ENCODE results near the gene STRIP1. TPM values are rescaled to one million over a fixed set of nuclear protein-coding genes. Genes with fewer than 3 reads are reported as not detected.

STRIP1 gene
- total and polyA plus RNA-seq, 2 of the 8 experiments (the other 6 are each of a cell fraction or from before 2014, with no cell fraction given): 21.3 to 45.6 TPM

- Histone ChIP-seq H3K23me2 (ENCODE audit: low read depth, low read length) (no peaks in the 10 kb centered on the region), H3K14ac (ENCODE audit: insufficient read length) (no peak overlapping the region), H2BK20ac (ENCODE audit: low read length) (no peak overlapping the region), H2AFZ (ENCODE audit: low read length) (no peak overlapping the region), H2BK12ac (ENCODE audit: low read depth, low read length) (no peak overlapping the region), H2BK15ac (ENCODE audit: low read length) (no peak overlapping the region), H3K4ac (replicated peaks; ENCODE audit: insufficient read length, low read depth, low read length) (no peak overlapping the region), H4K5ac (ENCODE audit: insufficient read length, low read depth, low read length) (no peak overlapping the region), H2BK120ac (replicated peaks; ENCODE audit: low read depth, low read length) (no peak overlapping the region), H3K27me3 (replicated peaks in 1 of 4; ENCODE audit: control insufficient read depth in 3 of 4, extremely low read depth in 1 of 4, insufficient read depth in 3 of 4, low read length in 3 of 4) (no peaks in the 10 kb centered on the region), H3K56ac (replicated peaks; ENCODE audit: insufficient read length, low read depth, low read length) (no peak overlapping the region), H3K4me2 (ENCODE audit: insufficient read depth in 1 of 2, low read depth in 2 of 2, low read length in 2 of 2) (no peak overlapping the region), H4K20me1 (replicated peaks in 1 of 2; ENCODE audit: control insufficient read depth in 1 of 2, insufficient read depth in 2 of 2, low read length in 2 of 2) (peaks cover 0 to 12% of the 10 kb centered on the region in 2 experiments), H4K8ac (ENCODE audit: extremely low read depth, insufficient read depth, low read length) (no peak overlapping the region), H2AK5ac (ENCODE audit: low read depth, low read length) (no peak overlapping the region), H3K27ac (ENCODE audit: low read depth, low read length) (no peak overlapping the region), H3K9ac (replicated peaks in 1 of 4; ENCODE audit: extremely low read depth in 1 of 4, low read depth in 3 of 4, low read length in 3 of 4) (no peak overlapping the region), H3K4me3 (ENCODE audit: extremely low read depth in 1 of 4, insufficient read depth in 2 of 4, low read depth in 3 of 4, low read length in 4 of 4) (no peak overlapping the region), H3K23ac (ENCODE audit: insufficient read length) (no peak overlapping the region), H4K91ac (replicated peaks; ENCODE audit: insufficient read length, low read length) (no peak overlapping the region), H3K18ac (ENCODE audit: extremely low read depth, low read length) (no peak overlapping the region), H3K36me3 (ENCODE audit: control insufficient read depth in 2 of 4, insufficient read depth in 4 of 4, low read length in 3 of 4) (peaks cover 47 to 85% (median 72%) of the 10 kb centered on the region in 4 experiments), H3K9me3 (ENCODE audit: insufficient read depth in 2 of 2, low read depth in 1 of 2, low read length in 1 of 2) (no peaks in the 10 kb centered on the region), H3K79me2 (ENCODE audit: control insufficient read depth in 1 of 2, insufficient read depth in 2 of 2, low read length in 2 of 2) (no peaks in the 10 kb centered on the region), H2BK5ac (ENCODE audit: low read depth, low read length) (no peak overlapping the region), H3K4me1 (replicated peaks in 1 of 4; ENCODE audit: control insufficient read depth in 3 of 4, insufficient read depth in 4 of 4, low read length in 3 of 4) (no peaks in the 10 kb centered on the region), H3K79me1 (ENCODE audit: low read depth, low read length) (no peaks in the 10 kb centered on the region; the same call in 1 of the 2 replicates)
- FAIRE-seq: no peak
- no peak for DNase-seq (ENCODE audit: low read depth in 1 of 2, low spot score in 2 of 2)
- CTCF ChIA-PET (ENCODE audit: partially characterized antibody): interaction anchor here (0.7 to 40.7 kb wide), 6 partner anchors 8 to 78 kb away, joined by 3 to 1450 read pairs (median 46); partner anchors contain the start of genes ALX3, STRIP1 and UBL4B
- WGBS, 2 experiments (ENCODE audit: extremely low coverage in 1 of 2, insufficient coverage in 1 of 2, insufficient read length in 1 of 2, insufficient replicate concordance in 2 of 2, low coverage in 1 of 2, low lambda C conversion rate in 2 of 2, missing lambda C conversion rate in 1 of 2): 88% methylated on average over 7 of the region's 9 CpGs; no CpG with 5 or more reads in 1 of the 2 experiments
- POLR2A ChIA-PET (ENCODE audit: partially characterized antibody): interaction anchor here (1.1 kb wide), 1 partner anchor 9 kb away, joined by 3 read pairs; no protein-coding TSS in a partner anchor
- no peak for TF ChIP-seq RBBP5 (IDR thresholded peaks at IDR 0.05; ENCODE audit: borderline replicate concordance, low read depth, low read length)
- no peak for TF ChIP-seq GTF2F1 (IDR thresholded peaks at IDR 0.05; ENCODE audit: borderline replicate concordance, low read depth, low read length)
- no peak for TF ChIP-seq HDAC2 (IDR thresholded peaks at IDR 0.05; ENCODE audit: borderline replicate concordance in 1 of 2, low read depth in 2 of 2, low read length in 2 of 2)
- no peak for TF ChIP-seq MAX (IDR thresholded peaks at IDR 0.05)
- no peak for TF ChIP-seq SIX5 (IDR thresholded peaks at IDR 0.05; ENCODE audit: low read depth, low read length)
- TF ChIP-seq CHD1 (IDR thresholded peaks at IDR 0.05; ENCODE audit: low read depth, low read length): no peak
- TF ChIP-seq RNF2 (IDR thresholded peaks at IDR 0.05; ENCODE audit: borderline replicate concordance, low read depth, low read length, missing control alignments, poor library complexity, severe bottlenecking): no peak
- no peak for TF ChIP-seq FOSL1 (IDR thresholded peaks at IDR 0.05; ENCODE audit: insufficient read depth, low read depth, low read length)
- no peak for TF ChIP-seq ATF2 (IDR thresholded peaks at IDR 0.05; ENCODE audit: low read length)
Observed at GRCh38 chr1:110048923-110049601, 14.6 kb downstream of the STRIP1 start.
